ENCODE data around the gene EBF3.

EBF3 gene

GRCh38 chr10:129935867-129936152 is 28.3 kb downstream of the EBF3 start:
- no peaks in the 10 kb centered on the region for H3K9me3 Mint-ChIP-seq
- H3K36me3 Mint-ChIP-seq (ENCODE audit: low read depth), result no peaks in the 10 kb centered on the region

GRCh38 chr10:129935102-129935866 is 28.8 kb downstream of the EBF3 start:
- Mint-ChIP-seq H3K36me3 (ENCODE audit: low read depth) (no peaks in the 10 kb centered on the region), H3K4me1 (ENCODE audit: low read depth) (no peaks in the 10 kb centered on the region), H3K27me3 (peaks cover 3% of the 10 kb centered on the region), H3K4me3 (no peak overlapping the region), H3K9me3 (no peaks in the 10 kb centered on the region), H3K27ac (no peak overlapping the region)

More at GRCh38 chr10:129935867-129936152, 28.3 kb downstream of the EBF3 start:
- Mint-ChIP-seq H3K4me3 (no peak overlapping the region), H3K27ac (no peak overlapping the region), H3K27me3 (peaks cover 3% of the 10 kb centered on the region), H3K4me1 (ENCODE audit: low read depth) (no peaks in the 10 kb centered on the region)

GRCh38 chr10:129934196-129934925 is 29.7 kb downstream of the EBF3 start:
- Mint-ChIP-seq H3K4me1 (ENCODE audit: low read depth) (no peaks in the 10 kb centered on the region), H3K4me3 (no peak overlapping the region), H3K27me3 (peaks cover 3% of the 10 kb centered on the region), H3K9me3 (no peaks in the 10 kb centered on the region), H3K36me3 (ENCODE audit: low read depth) (no peaks in the 10 kb centered on the region), H3K27ac (no peak overlapping the region)

GRCh38 chr10:129933456-129934092 is 30.5 kb downstream of the EBF3 start:
- H3K27ac Mint-ChIP-seq, result no peak overlapping the region
- no peaks in the 10 kb centered on the region for H3K9me3 Mint-ChIP-seq
- no peak overlapping the region for H3K4me3 Mint-ChIP-seq
- H3K36me3 Mint-ChIP-seq (ENCODE audit: low read depth), result no peaks in the 10 kb centered on the region
- H3K4me1 Mint-ChIP-seq (ENCODE audit: low read depth), result no peaks in the 10 kb centered on the region
- H3K27me3 Mint-ChIP-seq, result peaks cover 3% of the 10 kb centered on the region

GRCh38 chr10:129932751-129933433 is 31.2 kb downstream of the EBF3 start:
- no peak overlapping the region for H3K27ac Mint-ChIP-seq
- H3K4me3 Mint-ChIP-seq, result no peak overlapping the region
- no peaks in the 10 kb centered on the region for H3K4me1 Mint-ChIP-seq (ENCODE audit: low read depth)
- peaks cover 3% of the 10 kb centered on the region for H3K27me3 Mint-ChIP-seq
- no peaks in the 10 kb centered on the region for H3K9me3 Mint-ChIP-seq
- no peaks in the 10 kb centered on the region for H3K36me3 Mint-ChIP-seq (ENCODE audit: low read depth)

- Mint-ChIP-seq H3K27me3 (peaks cover 3% of the 10 kb centered on the region), H3K9me3 (no peaks in the 10 kb centered on the region), H3K27ac (no peak overlapping the region), H3K4me1 (ENCODE audit: low read depth) (no peaks in the 10 kb centered on the region), H3K4me3 (no peak overlapping the region), H3K36me3 (ENCODE audit: low read depth) (no peaks in the 10 kb centered on the region)
Observed at GRCh38 chr10:129932182-129932581, 31.9 kb downstream of the EBF3 start.

DNA sequence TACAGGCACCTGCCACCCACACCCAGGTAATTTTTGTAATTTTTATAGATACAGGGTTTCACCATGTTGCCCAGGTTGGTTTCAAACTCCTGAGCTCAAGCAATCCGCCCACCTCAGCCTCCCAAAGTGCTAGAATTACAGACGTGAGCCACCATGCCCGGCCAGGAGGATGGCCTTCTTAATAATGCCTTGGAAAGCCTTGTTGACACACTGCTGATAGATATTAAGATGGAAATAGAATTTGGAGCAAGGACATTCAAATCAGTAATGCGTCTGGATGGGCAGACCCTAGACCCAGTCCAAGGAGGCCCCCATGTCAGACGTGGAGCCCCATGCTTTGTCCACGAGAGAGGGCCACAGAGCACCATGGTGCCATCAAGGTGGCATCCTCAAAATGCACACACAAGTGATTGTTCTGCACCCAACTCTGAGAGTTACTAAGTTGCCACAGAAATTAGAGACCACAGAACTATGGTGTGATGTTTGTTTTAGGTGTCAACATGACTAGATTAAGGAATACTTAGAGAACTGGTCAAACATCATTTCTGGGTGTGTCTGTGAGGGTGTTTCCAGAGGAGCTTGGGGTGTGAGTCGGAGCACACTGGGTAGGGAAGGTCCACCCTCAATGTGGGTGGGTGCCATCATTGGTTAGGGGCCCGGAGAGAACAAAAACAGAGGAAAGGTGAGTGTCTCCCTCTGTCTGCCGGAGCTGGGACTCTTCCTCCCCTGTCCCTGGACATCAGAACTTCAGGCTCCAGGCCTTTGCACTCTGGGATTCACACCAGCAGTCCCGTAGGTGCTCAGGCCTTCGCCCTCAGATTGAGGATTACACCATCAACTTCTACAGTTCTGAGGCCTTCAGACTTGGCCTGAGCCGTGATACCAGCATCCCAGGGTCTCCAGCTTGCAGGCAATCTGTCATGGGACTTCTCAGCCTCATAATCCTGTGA is 34.5 kb downstream of the EBF3 start:
- peaks cover 2% of the 10 kb centered on the region for H3K27me3 Mint-ChIP-seq
- no peaks in the 10 kb centered on the region for H3K9me3 Mint-ChIP-seq
- no peaks in the 10 kb centered on the region for H3K4me1 Mint-ChIP-seq (ENCODE audit: low read depth)
- H3K4me3 Mint-ChIP-seq, result no peak overlapping the region
- H3K36me3 Mint-ChIP-seq (ENCODE audit: low read depth), result no peaks in the 10 kb centered on the region
- H3K27ac Mint-ChIP-seq, result no peak overlapping the region

DNA sequence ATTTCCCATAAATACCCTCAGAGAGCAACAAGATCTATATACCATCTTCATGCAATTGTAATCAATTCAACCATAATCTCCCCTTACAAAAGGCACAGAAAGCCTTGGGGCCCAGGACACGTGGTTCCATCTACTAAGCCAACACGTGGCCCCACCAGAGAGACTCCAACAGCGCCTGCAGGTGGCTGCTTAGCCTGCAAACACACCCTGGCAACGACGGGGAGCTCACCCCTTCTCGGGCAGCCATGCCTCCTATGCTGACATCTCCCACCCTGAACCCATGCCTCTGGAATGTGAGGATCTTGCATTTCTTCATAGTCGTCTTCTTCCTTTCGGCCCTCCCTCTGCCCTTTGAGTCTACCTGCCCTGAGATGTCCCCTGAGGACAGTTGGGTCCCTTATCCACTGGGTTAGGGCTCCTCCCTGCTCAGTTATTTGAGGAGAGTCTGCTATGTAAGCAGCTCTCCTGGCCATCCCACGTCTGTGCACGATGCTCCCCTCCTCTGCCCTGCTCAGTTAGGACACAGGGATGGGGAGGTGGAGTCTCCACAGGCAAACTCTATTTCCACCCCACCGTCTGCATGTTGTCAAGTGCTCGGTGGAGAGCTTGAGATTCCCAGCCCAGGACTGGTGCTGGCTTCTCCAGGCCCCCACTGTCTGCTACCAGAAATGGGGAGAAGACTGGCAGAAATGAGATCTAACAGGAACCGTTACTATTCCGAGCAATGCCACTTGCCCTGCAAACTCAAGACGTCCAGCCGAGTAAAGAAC is 36.5 kb downstream of the EBF3 start:
- Mint-ChIP-seq H3K4me1 (ENCODE audit: low read depth) (no peaks in the 10 kb centered on the region), H3K9me3 (no peaks in the 10 kb centered on the region), H3K4me3 (no peak overlapping the region), H3K36me3 (ENCODE audit: low read depth) (no peaks in the 10 kb centered on the region), H3K27me3 (no peaks in the 10 kb centered on the region), H3K27ac (no peak overlapping the region)

- Mint-ChIP-seq H3K27ac (no peak overlapping the region), H3K4me1 (ENCODE audit: low read depth) (no peaks in the 10 kb centered on the region)
Observed at GRCh38 chr10:129926066-129927055, 37.7 kb downstream of the EBF3 start.

GRCh38 chr10:129924375-129925085 is 39.5 kb downstream of the EBF3 start:
- H3K4me1 Mint-ChIP-seq (ENCODE audit: low read depth), result no peaks in the 10 kb centered on the region

More at GRCh38 chr10:129926066-129927055, 37.7 kb downstream of the EBF3 start:
- no peaks in the 10 kb centered on the region for H3K36me3 Mint-ChIP-seq (ENCODE audit: low read depth)
- H3K27me3 Mint-ChIP-seq, result no peaks in the 10 kb centered on the region
- H3K9me3 Mint-ChIP-seq, result no peaks in the 10 kb centered on the region
- no peak overlapping the region for H3K4me3 Mint-ChIP-seq

DNA sequence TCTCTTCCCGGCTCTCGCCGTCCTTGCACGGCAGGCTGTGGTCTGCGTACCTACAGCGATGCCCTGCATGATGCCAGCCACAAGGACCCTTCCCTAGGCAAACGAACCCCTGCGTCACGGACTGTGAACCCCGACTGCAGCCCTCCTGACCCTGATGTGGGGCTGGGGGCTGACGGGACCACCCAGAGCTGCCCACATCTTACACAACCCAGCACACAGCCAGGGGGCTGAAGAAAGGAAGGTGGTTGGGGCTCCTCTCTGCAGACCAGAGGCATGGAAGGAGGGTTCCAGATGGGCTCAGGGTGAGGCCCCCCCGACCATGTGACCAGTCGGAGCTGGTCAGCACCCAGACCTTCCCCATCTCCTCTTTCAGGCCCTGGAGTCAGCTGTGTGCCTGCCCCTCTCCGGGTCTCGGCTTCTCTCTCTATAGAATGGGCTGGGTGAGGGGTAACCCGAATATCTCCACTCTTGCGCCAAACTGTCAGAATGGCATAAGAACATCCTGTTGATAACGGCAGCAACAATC is 41.4 kb downstream of the EBF3 start:
- Mint-ChIP-seq H3K27ac (no peak overlapping the region), H3K9me3 (no peaks in the 10 kb centered on the region), H3K4me1 (ENCODE audit: low read depth) (no peaks in the 10 kb centered on the region), H3K36me3 (ENCODE audit: low read depth) (no peaks in the 10 kb centered on the region), H3K27me3 (no peaks in the 10 kb centered on the region), H3K4me3 (no peak overlapping the region)

More at GRCh38 chr10:129924375-129925085, 39.5 kb downstream of the EBF3 start:
- Mint-ChIP-seq H3K9me3 (no peaks in the 10 kb centered on the region), H3K27ac (no peak overlapping the region), H3K4me3 (no peak overlapping the region), H3K27me3 (no peaks in the 10 kb centered on the region), H3K36me3 (ENCODE audit: low read depth) (no peaks in the 10 kb centered on the region)
